ENCODE results near the gene NIPBL.

The NIPBL gene

DNA sequence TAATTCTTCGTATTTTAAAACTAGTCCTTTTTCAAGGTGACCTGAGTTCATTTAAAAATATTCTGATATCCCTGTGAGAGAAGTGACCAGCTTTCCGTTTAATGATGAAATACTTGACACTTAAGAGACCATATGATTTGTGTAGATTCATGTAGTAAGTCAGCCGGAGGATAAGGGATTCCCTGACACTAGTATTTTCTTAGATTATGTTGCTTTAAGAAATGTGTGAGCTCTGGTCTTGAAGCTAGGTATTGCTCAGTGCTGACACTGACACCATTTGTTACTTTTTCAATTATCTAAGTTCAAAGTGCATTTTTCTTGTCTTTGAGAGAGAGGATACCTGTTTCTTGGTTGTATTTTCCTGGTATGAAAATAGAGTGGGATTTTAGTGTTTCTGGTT lies 4.2 kb downstream of the NIPBL start:
- Histone ChIP-seq H3K27ac (ENCODE audit: low read length) (no peak overlapping the region), H3K27me3 (ENCODE audit: control insufficient read depth, insufficient read depth, low read length) (no peaks in the 10 kb centered on the region), H3K4me3 (ENCODE audit: low read length) (no peak overlapping the region), H3K9ac (ENCODE audit: low read length) (no peak overlapping the region), H3K4me1 (ENCODE audit: control insufficient read depth, low read depth, low read length) (peaks cover 18% of the 10 kb centered on the region), H3K9me3 (ENCODE audit: control insufficient read depth, low read depth, low read length) (no peaks in the 10 kb centered on the region), H3K36me3 (ENCODE audit: control insufficient read depth, low read depth, low read length) (peaks cover 3% of the 10 kb centered on the region)

DNA sequence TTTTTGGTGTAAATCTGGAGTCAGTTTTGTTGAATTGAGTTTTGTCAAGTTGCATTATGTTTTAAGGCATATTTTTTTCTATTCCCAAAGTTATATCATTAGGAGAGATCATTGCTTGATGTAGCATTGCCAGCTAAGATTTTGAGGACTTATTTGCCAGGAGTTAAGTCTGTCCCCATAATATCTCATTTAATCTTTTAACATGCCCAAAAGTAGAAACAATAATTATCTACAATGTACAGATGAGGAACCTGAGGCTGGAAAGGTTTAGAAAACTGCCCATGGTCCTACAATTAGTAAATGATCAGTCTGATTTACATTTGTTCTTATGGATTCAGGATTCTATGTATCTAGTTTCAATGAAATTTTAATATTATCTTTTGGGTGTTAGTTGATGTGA lies 4.7 kb downstream of the NIPBL start:
- H3K4me1 ChIP-seq (ENCODE audit: control insufficient read depth, low read depth, low read length): peaks cover 18% of the 10 kb centered on the region
- peaks cover 6% of the 10 kb centered on the region for H3K36me3 ChIP-seq (ENCODE audit: control insufficient read depth, low read depth, low read length)
- H3K27ac ChIP-seq (ENCODE audit: low read length): no peak overlapping the region
- no peak overlapping the region for H3K4me3 ChIP-seq (ENCODE audit: low read length)
- H3K9ac ChIP-seq (ENCODE audit: low read length): no peak overlapping the region
- no peaks in the 10 kb centered on the region for H3K9me3 ChIP-seq (ENCODE audit: control insufficient read depth, low read depth, low read length)
- H3K27me3 ChIP-seq (ENCODE audit: control insufficient read depth, insufficient read depth, low read length): no peaks in the 10 kb centered on the region

DNA sequence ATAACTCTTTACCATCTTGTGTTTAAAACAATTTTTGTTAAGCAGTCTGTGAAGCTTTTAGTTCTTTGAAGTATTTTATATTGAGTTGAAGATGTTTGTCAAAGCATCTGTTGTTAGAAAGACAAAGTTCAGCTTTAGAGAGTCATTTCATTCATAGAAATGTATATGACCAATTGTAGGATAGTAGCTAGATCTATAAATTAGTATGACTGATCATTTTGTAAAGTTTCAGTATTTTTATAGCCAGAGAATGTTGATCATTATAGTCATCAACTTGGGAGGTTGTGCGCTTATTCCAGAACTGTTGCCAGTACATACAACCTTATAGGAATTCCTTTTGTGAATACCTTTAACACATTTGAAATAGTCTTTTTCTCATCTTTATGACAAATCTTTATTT lies 5.2 kb downstream of the NIPBL start:
- Histone ChIP-seq H3K4me1 (ENCODE audit: control insufficient read depth, low read depth, low read length) (peaks cover 18% of the 10 kb centered on the region), H3K27ac (ENCODE audit: low read length) (no peak overlapping the region), H3K9ac (ENCODE audit: low read length) (no peak overlapping the region), H3K9me3 (ENCODE audit: control insufficient read depth, low read depth, low read length) (no peaks in the 10 kb centered on the region), H3K4me3 (ENCODE audit: low read length) (no peak overlapping the region), H3K27me3 (ENCODE audit: control insufficient read depth, insufficient read depth, low read length) (no peaks in the 10 kb centered on the region), H3K36me3 (ENCODE audit: control insufficient read depth, low read depth, low read length) (peaks cover 6% of the 10 kb centered on the region)

DNA sequence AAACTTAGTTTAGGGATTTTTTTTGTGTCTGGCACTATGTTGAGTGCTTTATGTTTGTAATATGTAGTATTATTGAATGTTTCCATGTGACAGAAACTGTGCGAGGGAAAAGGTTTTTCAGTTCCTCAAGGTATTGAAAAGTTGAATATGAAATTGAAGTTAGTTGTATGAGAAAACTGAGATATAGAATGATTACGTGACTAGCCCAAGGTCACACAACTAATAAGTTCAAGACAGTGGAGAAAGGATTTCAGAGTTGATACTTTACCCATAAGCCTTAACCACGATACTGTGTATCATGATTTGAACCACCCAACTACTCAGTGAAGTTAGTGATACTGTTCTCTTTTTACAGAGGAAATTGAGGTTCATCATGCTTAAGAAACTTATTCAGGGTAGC lies 5.7 kb downstream of the NIPBL start:
- peaks cover 18% of the 10 kb centered on the region for H3K4me1 ChIP-seq (ENCODE audit: control insufficient read depth, low read depth, low read length)

GRCh38 chr5:36883894-36884462 lies 7.4 kb downstream of the NIPBL start:
- Histone ChIP-seq H3K36me3 (ENCODE audit: control insufficient read depth, low read depth, low read length) (peaks cover 6% of the 10 kb centered on the region), H3K27ac (ENCODE audit: low read length) (no peak overlapping the region), H3K9me3 (ENCODE audit: control insufficient read depth, low read depth, low read length) (no peaks in the 10 kb centered on the region), H3K4me3 (ENCODE audit: low read length) (no peak overlapping the region), H3K27me3 (ENCODE audit: control insufficient read depth, insufficient read depth, low read length) (no peaks in the 10 kb centered on the region), H3K4me1 (ENCODE audit: control insufficient read depth, low read depth, low read length) (peaks cover 18% of the 10 kb centered on the region), H3K9ac (ENCODE audit: low read length) (no peak overlapping the region)

More for the DNA sequence above, 5.7 kb downstream of the NIPBL start:
- Histone ChIP-seq H3K27me3 (ENCODE audit: control insufficient read depth, insufficient read depth, low read length) (no peaks in the 10 kb centered on the region), H3K9me3 (ENCODE audit: control insufficient read depth, low read depth, low read length) (no peaks in the 10 kb centered on the region), H3K4me3 (ENCODE audit: low read length) (no peak overlapping the region), H3K27ac (ENCODE audit: low read length) (no peak overlapping the region), H3K36me3 (ENCODE audit: control insufficient read depth, low read depth, low read length) (peaks cover 6% of the 10 kb centered on the region), H3K9ac (ENCODE audit: low read length) (no peak overlapping the region)

- Histone ChIP-seq H3K27me3 (ENCODE audit: control insufficient read depth, insufficient read depth, low read length) (no peaks in the 10 kb centered on the region), H3K9me3 (ENCODE audit: control insufficient read depth, low read depth, low read length) (no peaks in the 10 kb centered on the region), H3K36me3 (ENCODE audit: control insufficient read depth, low read depth, low read length) (peaks cover 6% of the 10 kb centered on the region), H3K4me1 (ENCODE audit: control insufficient read depth, low read depth, low read length) (peaks cover 7% of the 10 kb centered on the region), H3K4me3 (ENCODE audit: low read length) (no peak overlapping the region), H3K9ac (ENCODE audit: low read length) (no peak overlapping the region), H3K27ac (ENCODE audit: low read length) (no peak overlapping the region)
Measured at GRCh38 chr5:36885149-36885548, 8.6 kb downstream of the NIPBL start.

- H3K27ac ChIP-seq (ENCODE audit: low read length): no peak overlapping the region
- H3K27me3 ChIP-seq (ENCODE audit: control insufficient read depth, insufficient read depth, low read length): no peaks in the 10 kb centered on the region
- no peaks in the 10 kb centered on the region for H3K9me3 ChIP-seq (ENCODE audit: control insufficient read depth, low read depth, low read length)
- H3K9ac ChIP-seq (ENCODE audit: low read length): no peak overlapping the region
- H3K36me3 ChIP-seq (ENCODE audit: control insufficient read depth, low read depth, low read length): peaks cover 6% of the 10 kb centered on the region
- H3K4me1 ChIP-seq (ENCODE audit: control insufficient read depth, low read depth, low read length): peaks cover 5% of the 10 kb centered on the region
- H3K4me3 ChIP-seq (ENCODE audit: low read length): no peak overlapping the region
Measured at GRCh38 chr5:36885566-36886485, 9.3 kb downstream of the NIPBL start.

GRCh38 chr5:36886791-36887190 lies 10.2 kb downstream of the NIPBL start:
- H3K27ac ChIP-seq (ENCODE audit: low read length): no peak overlapping the region
- peaks cover 6% of the 10 kb centered on the region for H3K36me3 ChIP-seq (ENCODE audit: control insufficient read depth, low read depth, low read length)
- no peak overlapping the region for H3K9ac ChIP-seq (ENCODE audit: low read length)
- H3K4me1 ChIP-seq (ENCODE audit: control insufficient read depth, low read depth, low read length): no peaks in the 10 kb centered on the region
- no peaks in the 10 kb centered on the region for H3K9me3 ChIP-seq (ENCODE audit: control insufficient read depth, low read depth, low read length)
- H3K4me3 ChIP-seq (ENCODE audit: low read length): no peak overlapping the region
- H3K27me3 ChIP-seq (ENCODE audit: control insufficient read depth, insufficient read depth, low read length): no peaks in the 10 kb centered on the region

GRCh38 chr5:36887532-36887931 lies 11.0 kb downstream of the NIPBL start:
- H3K27me3 ChIP-seq (ENCODE audit: control insufficient read depth, insufficient read depth, low read length): no peaks in the 10 kb centered on the region
- H3K4me1 ChIP-seq (ENCODE audit: control insufficient read depth, low read depth, low read length): no peaks in the 10 kb centered on the region
- H3K27ac ChIP-seq (ENCODE audit: low read length): no peak overlapping the region
- no peak overlapping the region for H3K4me3 ChIP-seq (ENCODE audit: low read length)
- no peaks in the 10 kb centered on the region for H3K9me3 ChIP-seq (ENCODE audit: control insufficient read depth, low read depth, low read length)
- no peak overlapping the region for H3K9ac ChIP-seq (ENCODE audit: low read length)
- H3K36me3 ChIP-seq (ENCODE audit: control insufficient read depth, low read depth, low read length): peaks cover 6% of the 10 kb centered on the region

DNA sequence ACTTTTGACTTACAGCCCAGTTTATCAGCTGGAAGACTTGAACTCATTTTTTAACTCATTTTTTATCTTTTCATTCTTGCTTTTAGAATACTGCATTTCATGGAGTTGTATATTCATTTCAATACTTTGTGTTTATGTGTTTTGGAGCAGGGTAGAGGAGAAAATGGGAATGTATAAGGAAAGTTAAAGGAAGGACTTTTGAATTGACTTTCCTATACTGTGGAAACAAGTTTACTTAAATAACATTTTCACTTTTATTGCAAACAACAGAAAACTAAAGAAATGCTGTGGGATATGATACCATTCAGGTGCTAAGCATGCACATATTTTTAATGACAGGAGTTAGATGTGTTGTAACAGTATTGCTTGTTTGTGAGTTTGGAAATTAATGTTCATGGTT lies 11.7 kb downstream of the NIPBL start:
- Histone ChIP-seq H3K36me3 (ENCODE audit: control insufficient read depth, low read depth, low read length) (peaks cover 6% of the 10 kb centered on the region), H3K27ac (ENCODE audit: low read length) (no peak overlapping the region), H3K9me3 (ENCODE audit: control insufficient read depth, low read depth, low read length) (no peaks in the 10 kb centered on the region), H3K9ac (ENCODE audit: low read length) (no peak overlapping the region), H3K4me3 (ENCODE audit: low read length) (no peak overlapping the region), H3K27me3 (ENCODE audit: control insufficient read depth, insufficient read depth, low read length) (no peaks in the 10 kb centered on the region), H3K4me1 (ENCODE audit: control insufficient read depth, low read depth, low read length) (no peaks in the 10 kb centered on the region)

DNA sequence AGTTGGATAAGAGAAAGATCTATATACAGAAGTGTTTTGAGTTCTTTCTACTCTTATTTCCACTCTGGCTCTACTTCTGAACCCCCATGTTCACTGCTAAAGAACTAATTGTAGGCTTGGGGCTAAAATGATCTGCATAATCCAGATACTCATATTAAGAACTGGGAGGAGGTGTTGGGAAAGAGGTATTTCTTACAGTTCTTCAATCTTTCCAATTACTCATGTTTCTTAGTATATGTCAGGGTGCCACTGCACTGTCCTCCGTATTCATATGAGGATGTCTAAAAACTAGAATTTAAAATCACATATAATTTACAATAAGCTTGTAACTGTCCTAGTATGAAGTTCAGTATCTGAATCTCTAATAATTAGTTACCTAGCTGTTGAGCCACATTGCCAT lies 12.7 kb downstream of the NIPBL start:
- Histone ChIP-seq H3K9me3 (ENCODE audit: control insufficient read depth, low read depth, low read length) (no peaks in the 10 kb centered on the region), H3K27me3 (ENCODE audit: control insufficient read depth, insufficient read depth, low read length) (no peaks in the 10 kb centered on the region), H3K36me3 (ENCODE audit: control insufficient read depth, low read depth, low read length) (peaks cover 6% of the 10 kb centered on the region), H3K27ac (ENCODE audit: low read length) (no peak overlapping the region), H3K9ac (ENCODE audit: low read length) (no peak overlapping the region), H3K4me1 (ENCODE audit: control insufficient read depth, low read depth, low read length) (no peaks in the 10 kb centered on the region), H3K4me3 (ENCODE audit: low read length) (no peak overlapping the region)

DNA sequence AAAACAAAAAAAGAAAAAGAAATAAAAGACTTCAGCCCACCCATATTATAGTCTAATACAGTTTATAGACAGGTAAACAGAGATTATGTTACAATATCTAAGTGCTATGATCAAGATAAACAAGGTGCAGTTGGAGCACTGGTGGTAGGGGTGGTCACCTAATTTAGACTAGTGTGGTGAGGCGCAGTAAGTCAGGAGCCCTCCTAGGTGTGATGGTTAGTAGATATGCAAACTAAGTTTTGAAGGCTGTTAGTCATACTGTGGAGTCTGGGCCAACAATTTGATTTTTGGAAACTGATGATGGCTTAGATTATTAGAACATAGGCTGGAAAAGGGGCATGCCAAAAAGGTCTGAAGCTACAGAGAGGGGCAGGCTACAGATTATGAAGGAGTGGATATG lies 14.7 kb downstream of the NIPBL start:
- H3K27me3 ChIP-seq (ENCODE audit: control insufficient read depth, insufficient read depth, low read length): no peaks in the 10 kb centered on the region
- H3K4me3 ChIP-seq (ENCODE audit: low read length): no peak overlapping the region
- H3K9me3 ChIP-seq (ENCODE audit: control insufficient read depth, low read depth, low read length): no peaks in the 10 kb centered on the region
- H3K36me3 ChIP-seq (ENCODE audit: control insufficient read depth, low read depth, low read length): no peaks in the 10 kb centered on the region
- H3K9ac ChIP-seq (ENCODE audit: low read length): no peak overlapping the region
- no peak overlapping the region for H3K27ac ChIP-seq (ENCODE audit: low read length)
- H3K4me1 ChIP-seq (ENCODE audit: control insufficient read depth, low read depth, low read length): no peaks in the 10 kb centered on the region

All from iPS-18a (cell line).